B cell (primary cell): Measurements from ENCODE around the gene SMIM36. TPM values are rescaled to one million over a fixed set of nuclear protein-coding genes. Genes with fewer than 3 reads are reported as not detected.

Experiments
- ATAC-seq: fragments of 200-7000 bp; cut with Tn5 transposase; one replicate; pipeline ENCODE4 v1.10.0; 2021; ENCODE audit warnings: low read depth, mild to moderate bottlenecking, moderate number of reproducible peaks, moderate library complexity
- CTCF ChIA-PET: fragments of 350-600 bp; sonication (Branson Sonifier 250); formaldehyde crosslinking; loops from one replicate; lab custom pipeline; 2021; ENCODE audit warnings: antibody characterized with exemption, inconsistent platforms; lab: Charles Lee
- POLR2A ChIA-PET: fragments of 350-600 bp; sonication (Branson Sonifier 250); formaldehyde crosslinking; loops from one replicate; lab custom pipeline; 2021; ENCODE audit warnings: antibody characterized with exemption; lab: Charles Lee
- DNase-seq: peaks from one replicate; pipeline ENCODE4 v3.0.0; 2013
- H2AFZ ChIP-seq: 2 replicates; pipeline ENCODE4 v1.6.1; 2012; ENCODE audit warnings: mild to moderate bottlenecking, low read depth, low read length; ENCODE audit not compliant: insufficient read depth, poor library complexity, severe bottlenecking
- H3K27ac ChIP-seq, 2 donors: 1 replicate in 1 of 2; 2 replicates in 1 of 2; pipeline ENCODE4 v1.5.1; 2012 to 2013; ENCODE audit warnings: low read length in 2 of 2, mild to moderate bottlenecking in 2 of 2, moderate library complexity in 1 of 2
- H3K27me3 ChIP-seq, 4 experiments: fragments of 200-600 bp in 1 of 4; sonication (generic) in 1 of 4; replicated peaks in 1 of 4; 1 replicate in 2 of 4; 2 replicates in 2 of 4; pipeline versions ENCODE4 v1.6.1 to v1.7.0; 2013 to 2016; ENCODE audit warnings: low read length in 3 of 4, mild to moderate bottlenecking in 2 of 4, mixed read lengths in 1 of 4, moderate library complexity in 1 of 4; ENCODE audit not compliant: insufficient read depth in 4 of 4, control insufficient read depth in 3 of 4; ENCODE audit errors: control extremely low read depth in 1 of 4
- H3K36me3 ChIP-seq, 2 experiments: replicated peaks in 1 of 2; 1 replicate in 1 of 2; 2 replicates in 1 of 2; pipeline versions ENCODE4 v1.6.1 to v1.7.1; 2013; ENCODE audit warnings: low read length in 1 of 2; ENCODE audit not compliant: insufficient read depth in 2 of 2, control insufficient read depth in 1 of 2; ENCODE audit errors: control extremely low read depth in 1 of 2, extremely low read depth in 1 of 2
- H3K4me1 ChIP-seq, 2 donors: fragments of 200-600 bp in 1 of 2; sonication (generic) in 1 of 2; 1 replicate in 1 of 2; 2 replicates in 1 of 2; pipeline versions ENCODE4 v1.5.1 to v1.6.1; 2013 to 2017; ENCODE audit warnings: low read length in 2 of 2; ENCODE audit not compliant: control insufficient read depth in 2 of 2, insufficient read depth in 2 of 2
- H3K4me2 ChIP-seq: replicated peaks from 2 replicates; pipeline ENCODE3; 2012; ENCODE audit warnings: mild to moderate bottlenecking, low read depth, low read length; ENCODE audit not compliant: poor library complexity, severe bottlenecking
- H3K4me3 ChIP-seq, 5 experiments: fragments of 200-600 bp in 1 of 5; sonication (generic) in 1 of 5; 1 replicate in 3 of 5; 2 replicates in 2 of 5; pipeline versions ENCODE4 v1.5.1 to v1.7.0; 2011 to 2016; ENCODE audit warnings: low read length in 4 of 5, mild to moderate bottlenecking in 4 of 5, low read depth in 2 of 5, control low read depth in 1 of 5, moderate library complexity in 1 of 5; ENCODE audit not compliant: insufficient read depth in 1 of 5; ENCODE audit errors: control extremely low read depth in 1 of 5, extremely low read depth in 1 of 5
- H3K79me2 ChIP-seq: fragments of 200-600 bp; sonication (generic); one replicate; pipeline ENCODE4 v1.6.0; 2016; ENCODE audit warnings: low read length; ENCODE audit not compliant: control insufficient read depth, insufficient read depth
- H3K9ac ChIP-seq: fragments of 200-600 bp; sonication (generic); 2 replicates; pipeline ENCODE4 v1.6.1; 2017; ENCODE audit warnings: mild to moderate bottlenecking, low read length, moderate library complexity
- H3K9me3 ChIP-seq, 3 donors: one replicate each; pipeline versions ENCODE4 v1.6.1 to v1.7.1; 2013; ENCODE audit warnings: low read length in 2 of 3; ENCODE audit not compliant: control insufficient read depth in 2 of 3, insufficient read depth in 1 of 3; ENCODE audit errors: control extremely low read depth in 1 of 3
- H4K20me1 ChIP-seq: 2 replicates; pipeline ENCODE4 v1.6.0; 2012; ENCODE audit warnings: mild to moderate bottlenecking, low read length; ENCODE audit not compliant: insufficient read depth, control insufficient read depth, poor library complexity, severe bottlenecking
- H3K27ac Mint-ChIP-seq: one replicate; pipeline ENCODE4 v1.8.0; 2021; ENCODE audit warnings: mixed read lengths
- H3K27me3 Mint-ChIP-seq: one replicate; pipeline ENCODE4 v1.8.0; 2021; ENCODE audit warnings: mixed read lengths
- H3K4me1 Mint-ChIP-seq: one replicate; pipeline ENCODE4 v1.8.0; 2021; ENCODE audit warnings: mixed read lengths
- H3K4me3 Mint-ChIP-seq: one replicate; pipeline ENCODE4 v1.8.0; 2021; ENCODE audit warnings: mixed read lengths
- H3K9me3 Mint-ChIP-seq: one replicate; pipeline ENCODE4 v1.8.0; 2022; ENCODE audit warnings: mixed read lengths; ENCODE audit not compliant: insufficient read depth
- EZH2 ChIP-seq: IDR thresholded peaks from 2 replicates; pipeline ENCODE4 v1.6.1; 2012; ENCODE audit warnings: borderline replicate concordance, low read depth, mild to moderate bottlenecking, moderate library complexity, low read length; ENCODE audit not compliant: insufficient read depth, poor library complexity, severe bottlenecking
- WGBS: methylation state at CpG from one replicate; pipeline ENCODE4 v1.1.5; 2013; ENCODE audit warnings: missing lambda C conversion rate; ENCODE audit not compliant: insufficient coverage; 5-methylcytosine and 5-hydroxymethylcytosine counted together
- intact Hi-C: fragments of 100-400 bp; cut with micrococcal nuclease; formaldehyde crosslinking; loops from one replicate; pipeline ENCODE4 v1.10.0; 2022
- polyA plus RNA-seq: library from polyadenylated mRNA; depleted of rRNA; stranded (reverse); fragments of >200 nt; gene quantifications from 2 replicates; pipeline ENCODE4 v1.2.3, GENCODE V29; 2012
- total RNA-seq, 2 donors: library from RNA; stranded (reverse); fragments of 120-200 nt in 1 of 2; gene quantifications; 1 replicate in 1 of 2; 2 replicates in 1 of 2; pipeline versions ENCODE4 v1.2.3 to v1.2.4, GENCODE V29; 2013 to 2022
- TF ChIP-seq, protein P1 (sequence below): fragments of 200-600 bp; IDR thresholded peaks from one replicate; pipeline ENCODE4 v1.8.0; 2022; ENCODE audit warnings: antibody characterized with exemption, mild to moderate bottlenecking

Gene SMIM36
- total and polyA plus RNA-seq, 2 donors (not counting 1 experiment from before 2014, with no cell fraction given), result not detected

DNA sequence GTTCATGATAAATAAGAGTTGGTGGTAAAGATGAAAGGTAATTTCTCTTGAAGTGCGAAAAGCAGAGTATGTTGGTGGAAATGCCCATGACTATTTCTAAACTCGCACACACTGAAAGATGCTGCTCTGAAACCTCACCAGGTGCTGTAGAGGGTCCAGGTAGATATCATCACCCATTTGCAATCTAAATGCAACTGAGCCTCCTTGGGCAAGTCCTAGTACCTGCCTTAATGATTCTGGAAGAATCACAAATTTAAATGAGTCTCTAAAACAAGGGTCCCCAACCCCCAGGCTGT, 83.7 kb downstream of the SMIM36 start:
- H3K4me1 ChIP-seq, result peaks cover 10 to 13% of the 10 kb centered on the region in 2 donors
- ATAC-seq, result no peak
- DNase-seq, result no peak
- H3K4me1 Mint-ChIP-seq, result peaks cover 22% of the 10 kb centered on the region
- no peaks in the 10 kb centered on the region for H3K9me3 ChIP-seq
- H4K20me1 ChIP-seq, result no peaks in the 10 kb centered on the region
- no peaks in the 10 kb centered on the region for H3K79me2 ChIP-seq
- no peak overlapping the region for H3K9ac ChIP-seq
- H3K27me3 Mint-ChIP-seq, result peaks cover 3% of the 10 kb centered on the region
- POLR2A ChIA-PET, result no interaction called here
- H3K4me3 Mint-ChIP-seq, result no peak overlapping the region
- H3K27ac Mint-ChIP-seq, result no peak overlapping the region
- no peaks in the 10 kb centered on the region for H3K9me3 Mint-ChIP-seq
- intact Hi-C loops, result no loop called here
- H3K27ac ChIP-seq, result no peak overlapping the region
- H3K4me3 ChIP-seq, result no peak overlapping the region
- H3K36me3 ChIP-seq, result no peaks in the 10 kb centered on the region
- no CpG with 5 or more reads among the region's 2 CpGs for WGBS
- H2AFZ ChIP-seq, result no peak overlapping the region
- TF ChIP-seq, protein P1, sequence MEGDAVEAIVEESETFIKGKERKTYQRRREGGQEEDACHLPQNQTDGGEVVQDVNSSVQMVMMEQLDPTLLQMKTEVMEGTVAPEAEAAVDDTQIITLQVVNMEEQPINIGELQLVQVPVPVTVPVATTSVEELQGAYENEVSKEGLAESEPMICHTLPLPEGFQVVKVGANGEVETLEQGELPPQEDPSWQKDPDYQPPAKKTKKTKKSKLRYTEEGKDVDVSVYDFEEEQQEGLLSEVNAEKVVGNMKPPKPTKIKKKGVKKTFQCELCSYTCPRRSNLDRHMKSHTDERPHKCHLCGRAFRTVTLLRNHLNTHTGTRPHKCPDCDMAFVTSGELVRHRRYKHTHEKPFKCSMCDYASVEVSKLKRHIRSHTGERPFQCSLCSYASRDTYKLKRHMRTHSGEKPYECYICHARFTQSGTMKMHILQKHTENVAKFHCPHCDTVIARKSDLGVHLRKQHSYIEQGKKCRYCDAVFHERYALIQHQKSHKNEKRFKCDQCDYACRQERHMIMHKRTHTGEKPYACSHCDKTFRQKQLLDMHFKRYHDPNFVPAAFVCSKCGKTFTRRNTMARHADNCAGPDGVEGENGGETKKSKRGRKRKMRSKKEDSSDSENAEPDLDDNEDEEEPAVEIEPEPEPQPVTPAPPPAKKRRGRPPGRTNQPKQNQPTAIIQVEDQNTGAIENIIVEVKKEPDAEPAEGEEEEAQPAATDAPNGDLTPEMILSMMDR, result no peak
- TF ChIP-seq EZH2, result no peak
- CTCF ChIA-PET, result no interaction called here
- H3K27me3 ChIP-seq, result no peaks in the 10 kb centered on the region
- H3K4me2 ChIP-seq, result no peak overlapping the region

- CTCF ChIA-PET, result no interaction called here
- Histone ChIP-seq H3K4me2 (no peak overlapping the region), H3K9ac (no peak overlapping the region), H3K4me1 (peaks cover 13 to 18% of the 10 kb centered on the region in 2 donors), H3K36me3 (no peaks in the 10 kb centered on the region), H2AFZ (no peak overlapping the region), H3K79me2 (no peaks in the 10 kb centered on the region), H3K27me3 (no peaks in the 10 kb centered on the region), H3K9me3 (no peaks in the 10 kb centered on the region), H4K20me1 (no peaks in the 10 kb centered on the region), H3K4me3 (no peak overlapping the region), H3K27ac (no peak overlapping the region)
- no peaks in the 10 kb centered on the region for H3K9me3 Mint-ChIP-seq
- intact Hi-C loops, result no loop called here
- ATAC-seq (no peak), DNase-seq (no peak)
- no peak for TF ChIP-seq EZH2
- H3K4me1 Mint-ChIP-seq, result peaks cover 24% of the 10 kb centered on the region
- no peak overlapping the region for H3K4me3 Mint-ChIP-seq
- H3K27me3 Mint-ChIP-seq, result peaks cover 3% of the 10 kb centered on the region
- POLR2A ChIA-PET, result no interaction called here
- no CpG with 5 or more reads among the region's 2 CpGs for WGBS
- H3K27ac Mint-ChIP-seq, result no peak overlapping the region
Measured at GRCh38 chr17:55426851-55427586, 84.2 kb downstream of the SMIM36 start.
